Raji (cell line): ENCODE measurements around the gene PRDX5.

Experiments
- POLR2A ChIP-seq: IDR thresholded peaks from 2 replicates; pipeline ENCODE4 v1.6.1; 2011; ENCODE audit warnings: low read depth, low read length, control low read depth; ENCODE audit not compliant: insufficient read depth

PRDX5 gene

GRCh38 chr11:64317961-64318765, at the start of gene PRDX5:
Gene PRDX5 (plus strand): TSS chr11:64318121. CDS start chr11:64318216, 95 bp downstream.
- peak; percentile 77 for TF ChIP-seq POLR2A

- no peak for TF ChIP-seq POLR2A
Observed at GRCh38 chr11:64268893-64269539, 48.9 kb upstream of the PRDX5 start.

- peak; percentile 59 for TF ChIP-seq POLR2A
Observed at GRCh38 chr11:64269540-64270220, 48.2 kb upstream of the PRDX5 start.

- TF ChIP-seq POLR2A = no peak
Observed at GRCh38 chr11:64275031-64275800, 42.7 kb upstream of the PRDX5 start.

GRCh38 chr11:64275841-64276240, 42.1 kb upstream of the PRDX5 start:
- no peak for TF ChIP-seq POLR2A

GRCh38 chr11:64276653-64277431, 41.1 kb upstream of the PRDX5 start:
- TF ChIP-seq POLR2A = no peak

- TF ChIP-seq POLR2A = no peak
Observed at GRCh38 chr11:64278576-64279190, 39.2 kb upstream of the PRDX5 start.

GRCh38 chr11:64281957-64282770, 35.8 kb upstream of the PRDX5 start:
- TF ChIP-seq POLR2A = no peak

GRCh38 chr11:64283092-64283491, 34.8 kb upstream of the PRDX5 start:
- no peak for TF ChIP-seq POLR2A

- TF ChIP-seq POLR2A = peak; percentile 48
Observed at GRCh38 chr11:64284048-64284961, 33.6 kb upstream of the PRDX5 start, which contains the start of gene BAD. Gene BAD (minus strand): TSS chr11:64284665. CDS start chr11:64284368, 297 bp downstream.

- no peak; the same call in 1 of the 2 replicates for TF ChIP-seq POLR2A
Observed at GRCh38 chr11:64284962-64285884, 32.7 kb upstream of the PRDX5 start, which contains the start of gene GPR137. Gene GPR137 (plus strand): TSS chr11:64285848. CDS start chr11:64286525, 677 bp downstream.
